ENCODE results near the gene SNAPIN. TPM values are rescaled to one million over a fixed set of nuclear protein-coding genes. Genes with fewer than 3 reads are reported as not detected.

Gene SNAPIN
- total RNA-seq, 4 donors from 2014 or later, result 64.0 to 127 (median 90.0) TPM

DNA sequence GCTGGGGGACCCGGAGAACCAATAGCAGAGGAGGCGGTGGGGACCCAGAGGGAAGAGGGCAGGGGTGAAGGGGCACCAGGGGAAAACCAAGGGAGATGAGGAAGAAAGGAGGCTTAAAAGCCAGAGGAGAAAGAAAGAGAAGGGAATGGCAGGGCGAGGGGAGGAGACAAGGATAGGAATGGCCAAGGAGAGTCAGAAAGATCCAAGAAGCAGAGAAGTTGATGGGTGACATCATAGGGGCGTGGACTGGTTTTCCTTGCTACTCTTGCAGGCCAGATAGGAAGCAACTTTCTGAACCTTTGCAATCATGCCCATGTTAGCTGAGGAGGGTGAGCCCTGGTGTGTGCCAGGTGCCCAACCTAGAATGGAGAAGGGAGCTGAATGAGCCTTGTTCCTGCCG is 25.4 kb downstream of the SNAPIN start:
- peaks cover 0 to under 1% of the 10 kb centered on the region in 2 donors for H3K4me1 ChIP-seq
- no peak overlapping the region for H3K27ac ChIP-seq
- no peak for DNase-seq
- intact Hi-C loops (cut with DNase I; ENCODE audit: low total_unique reads) (no loop called here), in situ Hi-C loops (cut with MboI; ENCODE audit: low sequenced_read_pairs in 4 of 4) (loop anchor here in 1 of 4 donors (25.0 kb wide), 1 partner anchor 303 kb away; the partner anchor contains the start of genes JTB, RAB13 and RPS27)
- peaks cover 11 to 17% (median 16%) of the 10 kb centered on the region in 3 donors for H3K27me3 ChIP-seq
- H3K9me3 ChIP-seq, result no peaks in the 10 kb centered on the region
- no peak overlapping the region for H3K4me3 ChIP-seq
- H3K36me3 ChIP-seq, result no peaks in the 10 kb centered on the region
- TF ChIP-seq, protein P1, sequence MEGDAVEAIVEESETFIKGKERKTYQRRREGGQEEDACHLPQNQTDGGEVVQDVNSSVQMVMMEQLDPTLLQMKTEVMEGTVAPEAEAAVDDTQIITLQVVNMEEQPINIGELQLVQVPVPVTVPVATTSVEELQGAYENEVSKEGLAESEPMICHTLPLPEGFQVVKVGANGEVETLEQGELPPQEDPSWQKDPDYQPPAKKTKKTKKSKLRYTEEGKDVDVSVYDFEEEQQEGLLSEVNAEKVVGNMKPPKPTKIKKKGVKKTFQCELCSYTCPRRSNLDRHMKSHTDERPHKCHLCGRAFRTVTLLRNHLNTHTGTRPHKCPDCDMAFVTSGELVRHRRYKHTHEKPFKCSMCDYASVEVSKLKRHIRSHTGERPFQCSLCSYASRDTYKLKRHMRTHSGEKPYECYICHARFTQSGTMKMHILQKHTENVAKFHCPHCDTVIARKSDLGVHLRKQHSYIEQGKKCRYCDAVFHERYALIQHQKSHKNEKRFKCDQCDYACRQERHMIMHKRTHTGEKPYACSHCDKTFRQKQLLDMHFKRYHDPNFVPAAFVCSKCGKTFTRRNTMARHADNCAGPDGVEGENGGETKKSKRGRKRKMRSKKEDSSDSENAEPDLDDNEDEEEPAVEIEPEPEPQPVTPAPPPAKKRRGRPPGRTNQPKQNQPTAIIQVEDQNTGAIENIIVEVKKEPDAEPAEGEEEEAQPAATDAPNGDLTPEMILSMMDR (IDR thresholded peaks at IDR 0.05 in 4 of 5, conservative IDR thresholded peaks at IDR 0.05 in 1 of 5), result no peak
- no peak for TF ChIP-seq POLR2A (IDR thresholded peaks at IDR 0.05)
- ATAC-seq, result no peak

DNA sequence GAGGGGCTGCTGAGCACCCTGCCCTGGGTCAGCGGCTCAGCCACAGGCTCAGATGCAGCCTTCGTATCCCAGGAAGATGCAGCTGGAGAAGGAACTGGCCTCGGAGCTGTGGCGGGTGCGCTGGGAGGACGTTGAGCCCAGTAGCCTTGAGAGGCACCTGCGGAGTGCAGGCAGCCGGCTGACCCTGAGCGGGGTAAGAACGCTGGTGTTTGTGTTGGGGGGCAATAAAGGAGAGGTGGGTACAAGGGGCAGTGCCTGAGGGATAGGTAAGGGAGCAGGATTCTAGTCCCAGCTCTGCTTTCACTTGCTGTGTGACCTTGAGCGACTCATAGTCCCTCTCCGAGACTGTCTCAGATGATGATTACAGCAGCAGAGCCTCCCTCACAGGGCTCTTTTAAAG is 26.4 kb downstream of the SNAPIN start:
- no peak for TF ChIP-seq POLR2A (IDR thresholded peaks at IDR 0.05)
- TF ChIP-seq, protein P1 (IDR thresholded peaks at IDR 0.05 in 4 of 5, conservative IDR thresholded peaks at IDR 0.05 in 1 of 5), result no peak
- Histone ChIP-seq H3K9me3 (no peaks in the 10 kb centered on the region), H3K4me3 (no peak overlapping the region), H3K27me3 (peaks cover under 1 to 10% (median 7%) of the 10 kb centered on the region in 3 donors), H3K27ac (no peak overlapping the region), H3K36me3 (no peaks in the 10 kb centered on the region), H3K4me1 (no peaks in the 10 kb centered on the region)
- intact Hi-C loops (cut with DNase I; ENCODE audit: low total_unique reads), result no loop called here
- in situ Hi-C loops (cut with MboI; ENCODE audit: low sequenced_read_pairs in 4 of 4), result loop anchor here in 1 of 4 donors (25.0 kb wide), 1 partner anchor 302 kb away; the partner anchor contains the start of genes JTB, RAB13 and RPS27
- ATAC-seq, result no peak
- DNase-seq, result no peak

DNA sequence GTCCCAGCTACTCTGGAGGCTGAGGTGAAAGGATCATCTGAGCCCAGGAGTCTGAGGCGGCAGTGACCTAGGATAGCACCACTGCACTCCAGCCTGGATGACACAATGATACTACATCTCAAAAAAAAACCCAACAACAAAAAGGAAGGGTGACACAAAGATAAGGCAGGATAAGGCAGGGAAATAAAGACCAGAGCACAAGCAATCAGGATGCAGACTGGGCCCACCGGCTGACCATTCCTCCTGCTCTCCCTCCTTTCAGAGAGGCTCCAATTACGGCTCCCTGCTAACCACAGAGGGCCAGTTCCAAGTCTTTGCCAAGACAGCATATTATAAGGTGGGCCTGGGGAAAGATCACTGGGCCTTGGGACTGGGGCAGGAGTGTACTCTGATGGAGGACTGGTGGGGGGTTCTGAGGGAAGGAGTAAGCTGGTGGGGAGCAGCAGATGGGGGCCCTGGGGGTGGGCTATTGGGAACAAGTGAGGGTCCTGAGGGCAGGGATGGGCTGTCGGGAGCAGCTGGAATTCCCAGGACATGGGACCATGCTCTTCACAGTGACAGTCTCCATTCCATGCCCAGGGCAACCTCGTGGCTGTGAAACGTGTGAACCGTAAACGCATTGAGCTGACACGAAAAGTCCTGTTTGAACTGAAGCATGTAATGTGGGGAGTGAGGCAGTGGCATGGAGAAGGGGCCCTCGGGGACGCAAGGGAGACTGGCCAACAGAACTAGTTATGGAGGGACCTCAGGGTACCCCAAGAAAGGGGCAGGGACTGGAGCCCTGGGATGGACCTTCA is 27.2 kb downstream of the SNAPIN start:
- Histone ChIP-seq H3K4me3 (no peak overlapping the region), H3K4me1 (no peaks in the 10 kb centered on the region), H3K27me3 (peaks cover 0 to 3% (median 0%) of the 10 kb centered on the region in 3 donors), H3K9me3 (no peaks in the 10 kb centered on the region), H3K27ac (no peak overlapping the region), H3K36me3 (no peaks in the 10 kb centered on the region)
- ATAC-seq (no peak), DNase-seq (no peak)
- intact Hi-C loops (cut with DNase I; ENCODE audit: low total_unique reads), result no loop called here
- TF ChIP-seq, protein P1 (IDR thresholded peaks at IDR 0.05 in 4 of 5, conservative IDR thresholded peaks at IDR 0.05 in 1 of 5), result no peak
- TF ChIP-seq POLR2A (IDR thresholded peaks at IDR 0.05), result no peak
- in situ Hi-C loops (cut with MboI; ENCODE audit: low sequenced_read_pairs in 4 of 4), result loop anchor here in 1 of 4 donors (25.0 kb wide), 1 partner anchor 302 kb away; the partner anchor contains the start of genes JTB, RAB13 and RPS27

DNA sequence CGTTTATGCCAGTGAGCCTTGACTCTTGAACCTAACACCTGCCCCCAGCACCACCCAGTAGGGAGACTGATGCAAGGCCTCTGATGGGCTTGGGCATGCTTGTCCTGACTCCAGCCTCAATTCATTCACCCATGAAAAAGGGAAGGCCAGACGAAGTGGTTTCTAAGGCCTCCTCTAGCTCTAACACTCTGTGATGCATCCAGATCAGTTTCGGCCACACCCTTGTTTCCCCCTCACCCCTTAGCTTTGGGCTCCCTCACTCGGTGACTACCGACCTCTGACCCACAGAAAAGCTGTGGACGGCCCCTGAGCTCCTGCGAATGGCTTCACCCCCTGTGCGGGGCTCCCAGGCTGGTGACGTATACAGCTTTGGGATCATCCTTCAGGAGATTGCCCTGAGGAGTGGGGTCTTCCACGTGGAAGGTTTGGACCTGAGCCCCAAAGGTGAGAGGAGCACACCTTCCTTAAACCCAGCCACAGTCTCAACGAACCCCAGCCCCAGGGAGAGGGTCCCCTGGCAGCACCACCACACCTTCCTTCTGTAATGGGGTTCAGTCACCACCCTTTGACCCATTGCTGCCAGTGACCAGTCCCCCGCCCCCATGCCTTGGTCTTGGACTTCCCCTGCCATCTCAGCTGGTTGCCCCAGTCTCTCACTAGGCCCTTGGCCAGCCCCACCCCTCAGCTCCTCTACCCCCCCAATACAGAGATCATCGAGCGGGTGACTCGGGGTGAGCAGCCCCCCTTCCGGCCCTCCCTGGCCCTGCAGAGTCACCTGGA is 29.0 kb downstream of the SNAPIN start:
- TF ChIP-seq POLR2A (IDR thresholded peaks at IDR 0.05), result no peak
- TF ChIP-seq, protein P1 (IDR thresholded peaks at IDR 0.05 in 4 of 5, conservative IDR thresholded peaks at IDR 0.05 in 1 of 5), result no peak
- DNase-seq, result no peak
- ATAC-seq, result no peak
- Histone ChIP-seq H3K4me3 (no peak overlapping the region), H3K27ac (no peak overlapping the region), H3K4me1 (no peaks in the 10 kb centered on the region), H3K27me3 (no peaks in the 10 kb centered on the region), H3K9me3 (no peaks in the 10 kb centered on the region), H3K36me3 (no peaks in the 10 kb centered on the region)
- intact Hi-C loops (cut with DNase I; ENCODE audit: low total_unique reads) (no loop called here), in situ Hi-C loops (cut with MboI; ENCODE audit: low sequenced_read_pairs in 4 of 4) (loop anchor here in 1 of 4 donors (25.0 kb wide), 1 partner anchor 300 kb away; the partner anchor contains the start of genes JTB, RAB13 and RPS27)

Data from gastrocnemius medialis (tissue), 4 donors.